CD14-positive monocyte (primary cell): Measurements from ENCODE around the gene GRM8. TPM values are rescaled to one million over a fixed set of nuclear protein-coding genes. Genes with fewer than 3 reads are reported as not detected.

Source experiments
- DNase-seq, 3 donors: peaks; one replicate each; pipeline ENCODE4 v3.0.0-alpha.2; 2011 to 2022
- H2AFZ ChIP-seq: 2 replicates; pipeline ENCODE4 v1.6.0; 2012; ENCODE audit warnings: mild to moderate bottlenecking, low read depth, low read length, inconsistent platforms; ENCODE audit not compliant: insufficient read depth, poor library complexity, severe bottlenecking
- H3K27ac ChIP-seq, 2 donors: 1 replicate in 1 of 2; 2 replicates in 1 of 2; pipeline ENCODE4 v1.5.1; 2012 to 2013; ENCODE audit warnings: low read length in 2 of 2, control low read depth in 1 of 2, inconsistent platforms in 1 of 2, low read depth in 1 of 2, mild to moderate bottlenecking in 1 of 2
- H3K27me3 ChIP-seq, 2 donors: one replicate each; pipeline versions ENCODE4 v1.6.0 to v1.6.1; 2011 to 2013; ENCODE audit warnings: low read length in 2 of 2; ENCODE audit not compliant: control insufficient read depth in 2 of 2, insufficient read depth in 2 of 2
- H3K36me3 ChIP-seq, 2 donors: replicated peaks in 1 of 2; 1 replicate in 1 of 2; 2 replicates in 1 of 2; pipeline versions ENCODE4 v1.5.1 to v1.6.1; 2012 to 2013; ENCODE audit warnings: low read length in 2 of 2, control low read depth in 1 of 2, inconsistent platforms in 1 of 2, mild to moderate bottlenecking in 1 of 2; ENCODE audit not compliant: insufficient read depth in 2 of 2, control insufficient read depth in 1 of 2
- H3K4me1 ChIP-seq, 2 donors: 1 replicate in 1 of 2; 2 replicates in 1 of 2; pipeline versions ENCODE4 v1.5.1 to v1.6.1; 2012 to 2013; ENCODE audit warnings: low read length in 2 of 2, control low read depth in 1 of 2, inconsistent platforms in 1 of 2, mild to moderate bottlenecking in 1 of 2, moderate library complexity in 1 of 2; ENCODE audit not compliant: insufficient read depth in 2 of 2, control insufficient read depth in 1 of 2
- H3K4me2 ChIP-seq: replicated peaks from 2 replicates; pipeline ENCODE3; 2012; ENCODE audit warnings: low read length, moderate library complexity, mild to moderate bottlenecking; ENCODE audit not compliant: poor library complexity, severe bottlenecking; ENCODE audit errors: extremely low read depth
- H3K4me3 ChIP-seq, 3 experiments: fragments of 200-600 bp in 1 of 3; sonication (generic) in 1 of 3; replicated peaks in 1 of 3; 1 replicate in 2 of 3; 2 replicates in 1 of 3; pipeline ENCODE4 v1.5.1; 2011 to 2013; ENCODE audit warnings: low read length in 3 of 3, mild to moderate bottlenecking in 3 of 3, control low read depth in 2 of 3, low read depth in 2 of 3, inconsistent platforms in 1 of 3, moderate library complexity in 1 of 3
- H3K79me2 ChIP-seq: 2 replicates; pipeline ENCODE4 v1.6.0; 2012; ENCODE audit warnings: mild to moderate bottlenecking, control low read depth, inconsistent platforms, low read length, moderate library complexity; ENCODE audit not compliant: insufficient read depth
- H3K9ac ChIP-seq: 2 replicates; pipeline ENCODE4 v1.6.0; 2017; ENCODE audit warnings: low read length, mild to moderate bottlenecking; ENCODE audit not compliant: insufficient read depth, poor library complexity, severe bottlenecking
- H3K9me3 ChIP-seq, 2 donors: replicated peaks in 1 of 2; 1 replicate in 1 of 2; 2 replicates in 1 of 2; pipeline versions ENCODE4 v1.5.1 to v1.6.1; 2012 to 2013; ENCODE audit warnings: low read length in 2 of 2, control low read depth in 1 of 2; ENCODE audit not compliant: control insufficient read depth in 1 of 2, insufficient read depth in 1 of 2
- H4K20me1 ChIP-seq: 2 replicates; pipeline ENCODE4 v1.6.0; 2012; ENCODE audit warnings: mild to moderate bottlenecking, low read length, control low read depth, moderate library complexity; ENCODE audit not compliant: insufficient read depth
- H3K27ac Mint-ChIP-seq, 7 donors: one replicate each; pipeline ENCODE4 v1.8.0; 2020; ENCODE audit warnings: mild to moderate bottlenecking in 7 of 7, mixed read lengths in 7 of 7, moderate library complexity in 6 of 7, inconsistent platforms in 2 of 7
- H3K27me3 Mint-ChIP-seq, 3 donors: one replicate each; pipeline ENCODE4 v1.8.0; 2021 to 2022; ENCODE audit warnings: low read depth in 3 of 3, mild to moderate bottlenecking in 3 of 3, mixed read lengths in 3 of 3, moderate library complexity in 3 of 3, inconsistent platforms in 1 of 3
- H3K36me3 Mint-ChIP-seq, 2 donors: one replicate each; pipeline ENCODE4 v1.8.0; 2020; ENCODE audit warnings: mixed read lengths in 2 of 2, inconsistent platforms in 1 of 2, mild to moderate bottlenecking in 1 of 2
- H3K4me1 Mint-ChIP-seq: one replicate; pipeline ENCODE4 v1.8.0; 2020; ENCODE audit warnings: mild to moderate bottlenecking, mixed read lengths
- H3K4me3 Mint-ChIP-seq, 2 donors: one replicate each; pipeline ENCODE4 v1.8.0; 2020; ENCODE audit warnings: mild to moderate bottlenecking in 2 of 2, mixed read lengths in 2 of 2, moderate library complexity in 1 of 2
- H3K9me3 Mint-ChIP-seq, 7 donors: one replicate each; pipeline ENCODE4 v1.8.0; 2020 to 2022; ENCODE audit warnings: mixed read lengths in 7 of 7, mild to moderate bottlenecking in 6 of 7, moderate library complexity in 6 of 7, inconsistent platforms in 2 of 7
- CTCF ChIP-seq: fragments of 200-600 bp; IDR thresholded peaks from one replicate; pipeline ENCODE4 v1.8.0; 2022; ENCODE audit warnings: antibody characterized with exemption, mild to moderate bottlenecking
- WGBS: methylation state at CpG from one replicate; pipeline ENCODE4 v1.1.5; 2013; ENCODE audit warnings: missing lambda C conversion rate; ENCODE audit not compliant: insufficient coverage; 5-methylcytosine and 5-hydroxymethylcytosine counted together
- intact Hi-C, 2 donors: fragments of 100-400 bp; cut with micrococcal nuclease; formaldehyde crosslinking; loops; one replicate each; pipeline versions ENCODE4 v1.15.0 to v1.15.1; 2023
- polyA plus RNA-seq, 3 donors: library from polyadenylated mRNA; depleted of rRNA in 1 of 3; unstranded in 2 of 3; stranded (reverse) in 1 of 3; fragments of 300-500 nt in 2 of 3; fragments of >200 nt in 1 of 3; fragmentation: Illumina TruSeq in 2 of 3; gene quantifications; 1 replicate in 2 of 3; 2 replicates in 1 of 3; pipeline ENCODE4 v1.2.3, GENCODE V29; 2012 to 2021

The GRM8 gene
- polyA plus RNA-seq, 3 donors: not detected

DNA sequence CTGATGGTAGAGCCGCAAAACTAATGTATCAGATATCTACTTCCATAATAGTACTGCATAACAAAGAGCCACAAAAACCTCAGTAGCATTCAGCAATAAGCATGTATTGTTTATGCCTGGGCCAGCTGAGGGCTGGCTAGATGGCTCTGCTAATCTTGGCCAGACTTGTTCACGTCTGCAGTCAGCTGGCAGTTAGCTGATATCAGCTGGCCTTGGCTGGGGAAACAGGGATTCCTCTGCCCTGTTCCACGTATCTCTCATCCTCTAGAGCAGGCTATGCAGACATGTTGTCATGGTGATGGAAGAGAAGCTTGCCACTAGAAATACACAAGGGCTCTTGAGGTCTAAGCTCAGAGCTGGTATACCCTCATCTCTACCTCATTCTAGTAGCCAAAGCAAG is 62.9 kb downstream of the GRM8 start:
- H3K4me3 Mint-ChIP-seq: no peak overlapping the region
- H4K20me1 ChIP-seq: no peaks in the 10 kb centered on the region
- H3K36me3 Mint-ChIP-seq: no peaks in the 10 kb centered on the region
- H3K4me1 Mint-ChIP-seq: no peaks in the 10 kb centered on the region
- H3K27ac ChIP-seq: no peak overlapping the region
- intact Hi-C loops: no loop called here
- no peaks in the 10 kb centered on the region for H3K9me3 ChIP-seq
- no peaks in the 10 kb centered on the region for H3K9me3 Mint-ChIP-seq
- no peak overlapping the region for H3K27ac Mint-ChIP-seq
- no peaks in the 10 kb centered on the region for H3K36me3 ChIP-seq
- H2AFZ ChIP-seq: no peak overlapping the region
- no peak for DNase-seq
- no peaks in the 10 kb centered on the region for H3K4me1 ChIP-seq
- no peak overlapping the region for H3K9ac ChIP-seq
- H3K27me3 Mint-ChIP-seq: no peaks in the 10 kb centered on the region
- TF ChIP-seq CTCF: no peak
- WGBS: 100% methylated on average over 1 of the region's 3 CpGs
- H3K27me3 ChIP-seq: no peaks in the 10 kb centered on the region
- H3K4me2 ChIP-seq: no peak overlapping the region
- H3K79me2 ChIP-seq: no peaks in the 10 kb centered on the region
- no peak overlapping the region for H3K4me3 ChIP-seq

DNA sequence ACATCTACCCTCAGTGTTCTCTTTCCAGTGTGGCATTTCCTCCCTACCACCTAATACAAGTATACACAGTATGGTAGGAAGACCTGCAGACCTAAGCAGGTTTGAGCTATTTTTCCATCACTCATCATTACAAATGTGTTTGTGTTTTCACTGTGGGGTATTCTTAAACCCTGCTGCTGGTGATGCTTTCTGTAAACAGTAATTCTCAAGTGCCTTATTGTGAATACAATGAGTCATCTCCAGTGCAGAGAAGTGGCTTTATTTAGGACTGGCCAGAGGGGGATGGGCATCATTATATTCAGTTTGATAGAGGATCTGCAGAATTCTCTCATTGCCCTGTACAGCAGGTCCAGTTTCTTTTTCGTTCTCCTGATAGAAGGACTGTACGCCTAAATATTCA is 63.7 kb downstream of the GRM8 start:
- H3K27me3 Mint-ChIP-seq: no peaks in the 10 kb centered on the region
- WGBS: no CpG with 5 or more reads among the region's 2 CpGs
- no peaks in the 10 kb centered on the region for H3K36me3 ChIP-seq

More for the DNA sequence above, 63.7 kb downstream of the GRM8 start:
- Histone ChIP-seq H3K4me3 (no peak overlapping the region), H3K79me2 (no peaks in the 10 kb centered on the region), H3K27me3 (no peaks in the 10 kb centered on the region), H3K27ac (no peak overlapping the region), H3K4me1 (no peaks in the 10 kb centered on the region), H3K9me3 (no peaks in the 10 kb centered on the region), H2AFZ (no peak overlapping the region), H4K20me1 (no peaks in the 10 kb centered on the region), H3K4me2 (no peak overlapping the region), H3K9ac (no peak overlapping the region)
- Mint-ChIP-seq H3K27ac (no peak overlapping the region), H3K4me3 (no peak overlapping the region), H3K4me1 (no peaks in the 10 kb centered on the region), H3K9me3 (no peaks in the 10 kb centered on the region), H3K36me3 (no peaks in the 10 kb centered on the region)
- no peak for TF ChIP-seq CTCF
- no peak for DNase-seq
- intact Hi-C loops: no loop called here
